KOPT-K1 (cell line): ENCODE results near the gene LPAR3.
"Not testable (repeated sequence)": the region's sequence is repeated elsewhere in the genome, so short reads cannot be mapped to it uniquely, and the experiment has no call there.

Experiments
- H3K27ac ChIP-seq: fragments of 200-600 bp; sonication (generic); 2 replicates; pipeline ENCODE4 v1.5.1; 2016; ENCODE audit warnings: antibody characterized with exemption, mild to moderate bottlenecking, low read depth, low read length; ENCODE audit not compliant: poor library complexity, severe bottlenecking
- H3K36me3 ChIP-seq: fragments of 200-600 bp; sonication (generic); 2 replicates; pipeline ENCODE4 v1.5.1; 2017; ENCODE audit warnings: antibody characterized with exemption, mild to moderate bottlenecking, low read length, moderate library complexity; ENCODE audit not compliant: insufficient read depth
- H3K9me3 ChIP-seq: fragments of 200-600 bp; sonication (generic); 2 replicates; pipeline ENCODE4 v1.5.1; 2017; ENCODE audit warnings: antibody characterized with exemption, low read length, mild to moderate bottlenecking; ENCODE audit not compliant: insufficient read depth, poor library complexity, severe bottlenecking

LPAR3 gene

DNA sequence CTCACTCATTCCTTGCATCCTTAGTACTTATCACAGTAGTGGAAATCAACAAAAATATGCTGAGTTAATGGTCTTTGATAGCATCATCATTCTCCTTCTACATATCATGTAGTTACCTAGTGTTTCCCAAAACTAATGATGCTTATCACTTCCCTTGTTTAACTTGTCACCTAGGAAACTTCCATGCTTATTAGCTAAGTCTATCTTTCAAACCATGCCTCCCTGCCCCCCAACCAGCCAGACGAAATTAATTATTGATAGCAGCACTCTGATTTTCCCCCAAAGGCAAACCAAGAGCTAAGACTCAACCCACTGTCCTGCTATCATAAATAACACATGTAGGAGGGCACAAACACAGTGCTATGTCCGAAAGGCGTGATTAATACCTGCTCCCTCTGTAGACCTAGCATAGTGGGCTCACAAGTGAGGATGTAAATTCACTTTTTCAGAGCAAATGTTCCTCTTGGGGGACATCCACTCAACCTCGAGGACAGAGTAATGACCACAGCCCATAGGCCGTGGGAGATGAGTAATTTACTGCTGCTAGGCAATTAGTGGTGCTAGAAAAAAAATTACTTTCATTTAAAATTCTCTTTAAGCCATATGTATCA is 25.8 kb upstream of the LPAR3 start:
- Histone ChIP-seq H3K9me3 (no peaks in the 10 kb centered on the region), H3K36me3 (no peaks in the 10 kb centered on the region), H3K27ac (no peak overlapping the region)

DNA sequence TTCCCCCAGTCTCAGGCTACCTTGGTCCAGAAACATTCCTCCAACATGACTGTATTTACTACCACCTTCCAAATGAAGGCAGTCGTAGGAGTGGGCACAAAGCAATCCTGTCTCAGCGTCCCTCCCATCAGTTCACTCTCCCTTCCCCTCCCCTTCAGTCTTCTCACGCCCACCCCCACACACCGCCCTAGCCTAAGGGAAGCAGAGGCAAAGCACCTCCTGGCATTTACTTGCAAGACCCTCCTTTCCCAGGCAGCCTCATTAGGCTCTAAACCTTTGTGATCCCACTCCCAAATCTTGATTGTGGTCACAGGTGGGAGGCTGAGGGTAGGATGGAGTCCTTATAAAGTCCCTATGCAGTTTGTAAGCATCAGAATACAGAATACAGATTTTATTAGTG is 23.9 kb upstream of the LPAR3 start:
- H3K27ac ChIP-seq = no peak overlapping the region
- H3K9me3 ChIP-seq = no peaks in the 10 kb centered on the region
- no peaks in the 10 kb centered on the region for H3K36me3 ChIP-seq

DNA sequence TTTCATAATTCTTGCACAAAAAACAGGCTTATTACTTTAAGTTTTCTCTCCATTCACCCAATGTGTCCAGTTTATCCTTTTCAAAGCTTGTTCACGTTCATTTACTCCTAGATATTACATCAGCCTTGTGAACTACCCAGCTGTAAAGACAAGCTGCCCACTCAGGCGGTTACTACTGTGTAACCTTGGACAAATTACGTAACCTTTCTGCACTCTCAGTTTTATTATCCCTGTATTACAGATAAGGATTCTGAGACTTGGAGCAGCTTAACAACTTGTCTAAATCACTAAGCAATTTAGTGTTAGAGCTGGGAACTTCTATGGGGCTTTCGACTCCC is 20.5 kb upstream of the LPAR3 start:
- no peaks in the 10 kb centered on the region for H3K9me3 ChIP-seq
- H3K36me3 ChIP-seq = no peaks in the 10 kb centered on the region
- H3K27ac ChIP-seq = no peak overlapping the region

DNA sequence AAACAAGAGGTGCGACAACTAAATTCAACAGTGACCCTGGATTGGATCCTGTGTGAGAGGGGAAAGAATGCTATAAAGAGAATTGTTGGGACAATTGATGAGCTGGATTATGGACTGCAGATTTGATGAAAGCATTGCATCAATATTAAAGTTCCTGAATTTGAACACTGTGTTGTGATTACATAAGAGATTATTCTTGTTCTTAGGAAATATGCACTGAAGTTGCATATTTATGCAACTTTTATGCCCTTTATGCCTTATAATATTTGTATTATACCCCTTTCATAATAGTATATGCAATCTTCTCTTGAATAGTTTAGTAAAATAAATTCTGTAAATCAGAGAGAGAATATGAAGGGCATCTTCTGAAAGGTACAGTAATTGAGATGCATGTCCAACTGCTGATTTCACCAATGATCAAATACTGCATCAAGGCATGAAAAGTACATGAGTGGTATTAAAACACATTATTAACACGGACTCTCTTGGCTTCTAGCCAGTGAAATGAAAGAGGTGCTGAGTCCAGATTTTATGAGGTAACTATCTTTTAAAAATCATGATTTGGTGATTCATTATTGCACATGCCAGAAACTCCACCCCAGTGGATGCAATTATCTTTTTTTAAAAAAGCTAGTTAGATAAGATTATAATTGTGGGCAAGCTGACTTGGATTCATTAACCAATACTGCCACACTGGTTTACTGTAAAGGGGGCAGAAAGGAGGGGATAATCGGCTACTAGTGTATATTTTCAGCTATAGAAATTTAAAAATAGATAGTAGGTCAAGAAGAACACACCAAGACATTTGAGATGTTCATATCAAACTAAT is 19.9 kb upstream of the LPAR3 start:
- Histone ChIP-seq H3K9me3 (no peaks in the 10 kb centered on the region), H3K27ac (no peak overlapping the region), H3K36me3 (no peaks in the 10 kb centered on the region)

DNA sequence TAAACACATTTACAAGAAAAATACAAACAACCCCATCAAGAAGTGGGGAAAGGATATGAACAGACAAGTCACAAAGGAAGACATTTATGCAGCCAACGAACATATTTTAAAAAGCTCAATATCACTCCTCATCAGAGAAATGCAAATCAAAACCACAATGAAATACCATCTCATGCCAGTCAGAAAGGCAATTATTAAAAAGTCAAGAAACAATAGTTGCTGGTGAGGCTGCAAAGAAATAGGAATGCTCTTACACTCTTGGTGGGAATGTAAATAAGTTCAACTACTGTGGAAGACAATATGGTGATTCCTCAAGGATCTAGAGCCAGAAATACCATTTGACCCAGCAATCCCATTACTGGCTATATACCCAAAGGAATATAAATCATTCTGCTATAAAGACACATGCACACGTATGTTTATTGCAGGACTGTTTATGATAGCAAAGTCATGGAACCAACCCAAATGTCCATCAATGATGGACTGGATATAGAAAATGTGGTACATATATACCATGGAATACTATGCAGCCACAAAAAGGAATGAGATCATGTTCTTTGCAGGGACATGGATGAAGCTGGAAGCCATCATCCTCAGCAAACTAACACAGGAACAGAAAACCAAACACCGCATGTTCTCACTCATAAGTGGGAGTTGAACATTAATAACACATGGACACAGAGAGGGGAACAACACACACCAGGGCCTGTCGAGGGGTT is 15.9 kb upstream of the LPAR3 start:
- H3K36me3 ChIP-seq, H3K9me3 ChIP-seq, H3K27ac ChIP-seq: not testable (repeated sequence)

DNA sequence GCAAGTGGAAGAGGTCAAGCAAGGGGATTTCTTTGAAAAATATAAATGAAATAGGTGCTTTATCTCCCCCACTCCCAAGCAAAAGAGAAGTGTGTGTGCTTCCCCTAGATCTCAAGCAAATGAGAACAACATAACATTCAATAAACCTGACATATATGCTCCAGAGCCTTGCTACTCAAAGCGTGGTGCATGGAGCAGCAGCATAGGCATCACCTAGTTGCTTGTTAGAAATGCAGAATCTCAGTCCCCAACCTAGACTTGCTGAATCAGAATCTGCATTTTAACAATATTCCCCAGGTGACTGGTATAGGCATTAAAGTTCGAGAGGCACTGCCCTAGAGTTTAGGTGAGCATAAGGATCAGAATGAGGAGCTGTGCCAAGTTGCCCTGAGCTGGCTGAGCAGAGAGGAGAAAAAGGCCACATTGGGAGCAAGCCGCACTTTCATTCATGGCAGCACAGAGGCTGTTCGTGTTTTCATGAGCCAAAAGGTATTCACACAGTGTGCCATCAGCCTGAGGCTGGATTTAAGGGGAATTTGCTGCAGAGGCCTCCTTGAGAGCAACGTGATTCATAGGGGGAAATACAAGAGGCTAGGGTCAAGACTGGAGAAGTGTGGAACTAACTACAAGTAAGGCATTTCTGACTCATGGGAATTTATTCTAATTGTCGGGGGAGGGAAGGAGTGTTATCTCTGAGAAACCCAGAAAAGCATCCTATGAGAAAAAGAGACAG is 14.3 kb upstream of the LPAR3 start:
- H3K36me3 ChIP-seq = no peaks in the 10 kb centered on the region
- H3K27ac ChIP-seq = no peak overlapping the region
- H3K9me3 ChIP-seq = peaks cover 7% of the 10 kb centered on the region

DNA sequence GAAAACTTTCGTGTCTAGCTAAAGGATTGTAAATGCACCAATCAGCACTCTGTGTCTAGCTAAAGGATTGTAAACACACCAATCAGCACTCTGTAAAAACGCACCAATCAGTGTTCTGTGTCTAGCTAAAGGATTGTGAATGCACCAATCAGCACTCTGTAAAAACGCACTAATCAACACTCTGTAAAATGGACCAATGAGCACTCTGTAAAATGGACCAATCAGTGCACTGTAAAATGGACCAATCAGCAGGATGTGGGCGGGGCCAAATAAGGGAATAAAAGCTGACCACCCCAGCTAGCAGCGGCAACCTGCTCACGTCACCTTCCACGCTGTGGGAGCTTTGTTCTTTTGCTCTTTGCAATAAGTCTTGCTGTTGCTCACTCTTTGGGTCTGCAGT is 9.7 kb upstream of the LPAR3 start:
- not testable (repeated sequence) for H3K27ac ChIP-seq

DNA sequence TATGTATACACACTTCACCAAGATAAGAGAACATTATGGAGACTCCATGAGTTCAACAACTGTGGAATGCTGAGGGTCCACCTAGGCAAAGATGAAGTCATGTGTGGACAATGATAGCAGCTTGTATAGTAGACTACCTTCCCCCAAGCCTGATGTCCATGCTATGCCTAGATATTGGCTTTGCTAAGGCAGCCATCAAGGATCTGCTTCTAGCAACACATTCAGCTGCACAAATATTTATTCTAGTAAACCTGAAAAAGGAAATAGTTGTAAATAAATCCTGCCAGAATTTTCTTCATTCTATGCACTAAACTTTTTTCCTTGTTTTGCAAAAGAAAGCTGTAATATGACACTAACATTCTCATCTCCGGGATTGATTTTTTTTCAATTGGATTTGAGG is 7.0 kb upstream of the LPAR3 start:
- H3K36me3 ChIP-seq = no peaks in the 10 kb centered on the region
- no peak overlapping the region for H3K27ac ChIP-seq
- H3K9me3 ChIP-seq = peaks cover 7% of the 10 kb centered on the region

More for the DNA sequence above, 9.7 kb upstream of the LPAR3 start:
- not testable (repeated sequence) for H3K36me3 ChIP-seq, H3K9me3 ChIP-seq

DNA sequence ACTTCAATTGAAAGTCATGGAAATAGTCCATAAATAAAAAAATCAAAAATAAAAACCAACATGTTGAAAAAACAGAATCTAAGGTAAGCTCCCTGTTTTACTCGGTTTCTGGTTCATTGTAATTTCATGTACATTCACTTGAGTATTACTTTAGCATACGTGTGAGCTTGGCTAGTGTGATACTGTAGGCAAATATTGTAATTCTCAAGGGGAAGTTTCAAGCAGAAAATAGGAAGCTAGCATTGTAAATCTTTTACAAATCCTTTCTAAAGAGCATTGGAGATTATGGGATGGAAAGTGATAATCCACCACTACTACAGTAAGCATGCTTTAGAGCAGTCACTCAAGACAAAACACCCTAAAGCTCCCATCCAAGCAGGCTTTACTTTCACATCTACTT is 3.3 kb upstream of the LPAR3 start:
- Histone ChIP-seq H3K9me3 (no peaks in the 10 kb centered on the region), H3K27ac (no peak overlapping the region), H3K36me3 (no peaks in the 10 kb centered on the region)

DNA sequence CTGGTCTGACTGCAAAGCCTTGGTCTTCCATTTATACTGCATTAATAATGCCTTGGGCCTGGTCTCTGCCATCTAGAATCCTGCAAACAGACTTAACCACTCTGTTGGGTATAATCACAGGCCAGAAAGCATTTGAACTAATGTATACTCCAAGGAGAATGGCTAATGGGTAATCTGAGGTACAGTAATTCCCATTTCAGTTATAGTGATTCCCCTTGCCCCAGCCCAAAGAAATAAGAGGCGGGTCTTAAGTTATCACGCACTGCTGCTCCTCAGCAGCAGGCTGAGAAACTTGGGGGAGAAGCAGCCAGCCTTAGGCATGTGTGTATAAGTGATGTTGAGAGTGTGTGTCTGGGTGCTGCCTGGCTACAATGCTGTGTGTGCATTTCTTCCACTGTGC is 2.4 kb downstream of the LPAR3 start:
- Histone ChIP-seq H3K27ac (no peak overlapping the region), H3K9me3 (no peaks in the 10 kb centered on the region), H3K36me3 (no peaks in the 10 kb centered on the region)

DNA sequence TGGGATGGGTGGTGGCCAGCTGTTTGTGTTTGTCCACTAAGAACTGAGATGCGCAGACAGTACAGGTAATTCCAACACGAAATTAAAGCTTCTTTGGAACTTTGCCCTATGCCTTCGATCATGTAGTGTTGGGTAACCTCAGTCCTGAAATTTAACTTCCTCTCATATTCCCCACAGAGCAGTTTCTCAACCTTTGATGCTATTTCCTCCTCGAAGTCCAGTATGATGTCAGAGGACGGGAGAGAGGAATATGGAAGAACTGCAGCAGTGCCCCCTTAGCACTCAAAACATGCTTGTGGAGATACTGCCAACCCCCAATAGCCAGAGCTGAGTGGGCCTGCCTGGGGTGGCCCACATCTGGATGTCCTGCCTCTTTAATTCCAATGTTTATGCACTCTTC is 3.6 kb downstream of the LPAR3 start:
- no peak overlapping the region for H3K27ac ChIP-seq
- no peaks in the 10 kb centered on the region for H3K36me3 ChIP-seq
- H3K9me3 ChIP-seq = no peaks in the 10 kb centered on the region

DNA sequence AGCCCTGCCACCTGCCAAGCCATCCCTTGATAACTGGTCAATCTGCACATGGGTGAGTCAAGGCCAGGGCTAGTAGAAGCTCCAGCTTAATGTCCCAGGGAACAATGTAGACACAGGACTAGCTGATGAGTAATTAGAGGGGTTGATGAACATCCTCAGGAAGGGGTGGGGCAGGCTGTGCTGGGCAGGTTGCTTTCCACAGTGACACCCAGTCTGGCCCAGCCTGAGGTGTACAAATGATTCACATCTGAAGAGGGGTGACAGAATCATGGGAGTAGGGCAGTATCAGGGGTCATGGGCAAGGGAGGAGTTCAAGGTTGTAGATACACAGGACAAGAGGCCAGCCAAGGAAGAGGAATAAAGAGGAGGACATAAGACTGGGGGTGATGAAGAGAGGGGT is 4.3 kb downstream of the LPAR3 start:
- no peaks in the 10 kb centered on the region for H3K36me3 ChIP-seq
- H3K9me3 ChIP-seq = no peaks in the 10 kb centered on the region
- no peak overlapping the region for H3K27ac ChIP-seq

DNA sequence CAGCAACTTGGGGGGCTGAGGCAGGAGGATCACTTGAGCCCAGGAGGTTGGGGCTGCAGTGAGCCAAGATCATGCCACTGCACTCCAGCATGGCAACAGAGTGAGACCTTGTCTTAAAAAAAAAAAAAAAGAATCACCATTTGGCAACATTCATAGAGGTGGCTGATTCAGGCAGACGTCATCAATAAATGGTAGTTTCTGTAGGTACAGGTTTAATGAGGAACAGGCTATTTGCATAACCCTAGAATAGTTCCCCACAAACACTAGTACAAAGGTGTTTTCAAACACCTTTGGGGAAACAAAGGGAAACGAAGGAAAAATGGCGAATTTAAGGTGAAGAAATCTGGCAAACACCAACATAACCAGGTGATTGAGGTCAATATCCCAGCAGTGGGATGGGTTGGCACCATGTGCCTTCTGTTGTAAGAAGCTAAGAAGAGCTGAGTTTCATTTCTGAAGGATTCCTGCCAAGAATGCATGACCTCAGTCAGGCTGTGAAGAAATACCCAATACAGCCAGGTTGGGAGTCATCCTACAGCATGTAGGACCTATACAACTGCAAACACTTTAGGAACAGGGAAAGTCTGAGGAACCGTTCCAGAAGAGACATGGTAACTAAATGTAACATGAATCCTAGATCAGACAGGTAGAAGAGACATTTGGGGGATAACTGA is 5.6 kb downstream of the LPAR3 start:
- Histone ChIP-seq H3K36me3 (no peaks in the 10 kb centered on the region), H3K9me3 (no peaks in the 10 kb centered on the region), H3K27ac (no peak overlapping the region)

DNA sequence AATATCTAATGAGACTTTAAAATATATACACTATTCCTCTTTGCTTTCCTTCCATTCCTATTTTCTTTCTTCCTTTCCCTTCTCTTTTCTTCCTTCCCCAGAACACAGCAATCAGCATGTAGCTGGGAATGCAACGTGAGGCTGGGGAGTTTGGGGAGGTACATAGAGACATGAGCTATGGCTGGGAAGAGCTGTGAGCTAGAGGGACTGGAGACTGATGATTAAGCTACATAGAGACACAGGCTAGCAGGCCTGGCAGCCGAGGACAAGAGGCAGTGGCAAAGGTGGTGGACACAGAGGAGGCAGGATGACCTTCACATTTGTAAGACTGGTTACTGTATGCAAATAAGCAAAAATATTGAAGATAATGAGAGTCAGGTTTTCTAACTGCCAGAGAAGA is 7.5 kb downstream of the LPAR3 start:
- H3K9me3 ChIP-seq = peaks cover 6% of the 10 kb centered on the region
- no peak overlapping the region for H3K27ac ChIP-seq
- no peaks in the 10 kb centered on the region for H3K36me3 ChIP-seq
